Astrocyte (in vitro differentiated cells and primary cell): ENCODE data around the gene ETS1.

Source experiments
- EZH2 ChIP-seq: IDR thresholded peaks from 2 replicates; pipeline ENCODE4 v1.6.1; 2012; ENCODE audit warnings: mild to moderate bottlenecking, low read length, inconsistent platforms; ENCODE audit not compliant: insufficient read depth
- TF ChIP-seq, protein P1 (sequence below): IDR thresholded peaks from 2 replicates; pipeline ENCODE4 v1.5.1; 2011; ENCODE audit warnings: low read depth, mild to moderate bottlenecking, inconsistent platforms, low read length, moderate library complexity; ENCODE audit not compliant: insufficient read depth

DNA sequence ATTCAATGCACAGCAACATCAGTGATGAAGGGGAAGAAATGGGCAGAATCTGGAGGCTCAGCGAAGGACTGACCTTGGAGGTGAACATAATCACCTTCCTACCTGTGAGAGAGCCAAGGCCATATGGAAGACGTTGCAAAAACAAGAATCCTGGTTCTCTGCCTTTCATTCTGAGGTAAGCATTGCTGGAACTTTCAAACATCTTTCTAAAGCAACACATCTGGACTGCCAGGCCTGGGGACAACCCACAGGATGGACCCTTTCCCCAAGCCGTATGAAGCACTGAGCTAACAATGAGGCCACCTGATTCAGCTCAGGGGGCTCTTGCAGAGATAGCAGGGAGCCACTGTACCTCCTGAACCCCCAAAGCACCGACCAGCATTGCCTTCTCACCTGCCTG lies 70.5 kb downstream of the ETS1 start:
- TF ChIP-seq, protein P1, sequence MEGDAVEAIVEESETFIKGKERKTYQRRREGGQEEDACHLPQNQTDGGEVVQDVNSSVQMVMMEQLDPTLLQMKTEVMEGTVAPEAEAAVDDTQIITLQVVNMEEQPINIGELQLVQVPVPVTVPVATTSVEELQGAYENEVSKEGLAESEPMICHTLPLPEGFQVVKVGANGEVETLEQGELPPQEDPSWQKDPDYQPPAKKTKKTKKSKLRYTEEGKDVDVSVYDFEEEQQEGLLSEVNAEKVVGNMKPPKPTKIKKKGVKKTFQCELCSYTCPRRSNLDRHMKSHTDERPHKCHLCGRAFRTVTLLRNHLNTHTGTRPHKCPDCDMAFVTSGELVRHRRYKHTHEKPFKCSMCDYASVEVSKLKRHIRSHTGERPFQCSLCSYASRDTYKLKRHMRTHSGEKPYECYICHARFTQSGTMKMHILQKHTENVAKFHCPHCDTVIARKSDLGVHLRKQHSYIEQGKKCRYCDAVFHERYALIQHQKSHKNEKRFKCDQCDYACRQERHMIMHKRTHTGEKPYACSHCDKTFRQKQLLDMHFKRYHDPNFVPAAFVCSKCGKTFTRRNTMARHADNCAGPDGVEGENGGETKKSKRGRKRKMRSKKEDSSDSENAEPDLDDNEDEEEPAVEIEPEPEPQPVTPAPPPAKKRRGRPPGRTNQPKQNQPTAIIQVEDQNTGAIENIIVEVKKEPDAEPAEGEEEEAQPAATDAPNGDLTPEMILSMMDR: no peak
- no peak for TF ChIP-seq EZH2
